IMR-90 (cell line): ENCODE results near the gene ST6GALNAC3. TPM values are rescaled to one million over a fixed set of nuclear protein-coding genes. Genes with fewer than 3 reads are reported as not detected.

Experiments used
- ATAC-seq: fragments of 200-7000 bp; cut with Tn5 transposase; 2 replicates; pipeline ENCODE4 v1.9.1; 2020; ENCODE audit warnings: low read depth, mild to moderate bottlenecking, moderate library complexity
- BruUV-seq: library from RNA; stranded (reverse); fragments of 400-500 nt; replicated peaks from 2 replicates; lab custom pipeline; 2021; lab: Mats Ljungman, UMichigan
- CTCF ChIA-PET: fragments of 300-600 bp; formaldehyde crosslinking; extraction: SDS; loops from one replicate; lab custom pipeline; 2021; ENCODE audit warnings: antibody characterized with exemption; lab: Yijun Ruan, JAX
- POLR2A ChIA-PET: fragments of 300-600 bp; sonication (Branson Sonifier 250); formaldehyde crosslinking; loops from one replicate; lab custom pipeline; 2022; ENCODE audit warnings: antibody characterized with exemption; ENCODE audit not compliant: unreplicated experiment; lab: Charles Lee
- DNase-seq: peaks from one replicate; pipeline ENCODE4 v3.0.0; 2013
- H2AFZ ChIP-seq: replicated peaks from 2 replicates; pipeline ENCODE3; 2013; ENCODE audit warnings: low read length, mild to moderate bottlenecking; ENCODE audit not compliant: poor library complexity
- H2AK5ac ChIP-seq: 2 replicates; pipeline ENCODE4 v1.6.1; 2013; ENCODE audit warnings: low read depth, low read length, inconsistent platforms
- H2AK9ac ChIP-seq: replicated peaks from 2 replicates; pipeline ENCODE3; 2013; ENCODE audit warnings: mild to moderate bottlenecking, low read depth, low read length, moderate library complexity; ENCODE audit not compliant: poor library complexity
- H2BK120ac ChIP-seq: 2 replicates; pipeline ENCODE4 v1.6.1; 2013; ENCODE audit warnings: low read depth, low read length, inconsistent platforms
- H2BK15ac ChIP-seq: 3 replicates; pipeline ENCODE4 v1.6.1; 2013; ENCODE audit warnings: low read depth, low read length, inconsistent platforms
- H2BK20ac ChIP-seq: 2 replicates; pipeline ENCODE4 v1.6.1; 2013; ENCODE audit warnings: low read depth, mild to moderate bottlenecking, inconsistent platforms, low read length, moderate library complexity
- H2BK5ac ChIP-seq: 2 replicates; pipeline ENCODE4 v1.6.1; 2013; ENCODE audit warnings: mild to moderate bottlenecking, low read depth, low read length, inconsistent platforms; ENCODE audit not compliant: poor library complexity, severe bottlenecking
- H3K14ac ChIP-seq: replicated peaks from 2 replicates; pipeline ENCODE4 v1.6.1; 2013; ENCODE audit warnings: low read depth, low read length, inconsistent platforms
- H3K18ac ChIP-seq: 2 replicates; pipeline ENCODE4 v1.6.1; 2013; ENCODE audit warnings: low read depth, low read length, control low read depth
- H3K23ac ChIP-seq: 2 replicates; pipeline ENCODE4 v1.6.1; 2013; ENCODE audit warnings: low read depth, low read length, inconsistent platforms
- H3K27ac ChIP-seq: 2 replicates; pipeline ENCODE4 v1.5.1; 2013; ENCODE audit warnings: mild to moderate bottlenecking, control low read depth, low read length; ENCODE audit not compliant: insufficient read depth
- H3K27me3 ChIP-seq: 2 replicates; pipeline ENCODE4 v1.6.1; 2013; ENCODE audit warnings: low read length; ENCODE audit not compliant: control insufficient read depth, insufficient read depth
- H3K36me3 ChIP-seq: 2 replicates; pipeline ENCODE4 v1.6.1; 2013; ENCODE audit warnings: low read length, mixed read lengths; ENCODE audit not compliant: control insufficient read depth, insufficient read depth
- H3K4ac ChIP-seq: 2 replicates; pipeline ENCODE4 v1.6.1; 2013; ENCODE audit warnings: low read depth, low read length, inconsistent platforms
- H3K4me1 ChIP-seq: 2 replicates; pipeline ENCODE4 v1.6.1; 2013; ENCODE audit warnings: low read length, mixed read lengths; ENCODE audit not compliant: control insufficient read depth, insufficient read depth
- H3K4me2 ChIP-seq: 2 replicates; pipeline ENCODE4 v1.6.1; 2013; ENCODE audit warnings: low read depth, mild to moderate bottlenecking, control low read depth, low read length, moderate library complexity
- H3K4me3 ChIP-seq: 2 replicates; pipeline ENCODE4 v1.5.1; 2013; ENCODE audit warnings: low read depth, mild to moderate bottlenecking, control low read depth, low read length, moderate library complexity; ENCODE audit not compliant: insufficient read depth
- H3K56ac ChIP-seq: 2 replicates; pipeline ENCODE4 v1.6.1; 2013; ENCODE audit warnings: low read length, inconsistent platforms; ENCODE audit not compliant: insufficient read depth; ENCODE audit errors: extremely low read depth
- H3K79me1 ChIP-seq, 2 experiments: 2 replicates each; pipeline ENCODE4 v1.6.1; 2013; ENCODE audit warnings: low read length in 2 of 2, inconsistent platforms in 1 of 2, low read depth in 1 of 2
- H3K9ac ChIP-seq: 2 replicates; pipeline ENCODE4 v1.6.1; 2013; ENCODE audit warnings: low read depth, low read length, control low read depth
- H3K9me1 ChIP-seq: 2 replicates; pipeline ENCODE4 v1.6.1; 2013; ENCODE audit warnings: low read length, inconsistent platforms; ENCODE audit not compliant: insufficient read depth
- H3K9me3 ChIP-seq: 2 replicates; pipeline ENCODE4 v1.6.1; 2013; ENCODE audit warnings: low read length; ENCODE audit not compliant: control insufficient read depth, insufficient read depth
- H4K20me1 ChIP-seq: 2 replicates; pipeline ENCODE4 v1.6.1; 2013; ENCODE audit warnings: low read length, inconsistent platforms; ENCODE audit not compliant: insufficient read depth
- H4K5ac ChIP-seq: 2 replicates; pipeline ENCODE4 v1.6.1; 2013; ENCODE audit warnings: mild to moderate bottlenecking, low read depth, low read length, control low read depth
- H4K8ac ChIP-seq, 2 experiments: 2 replicates each; pipeline ENCODE4 v1.6.1; 2013; ENCODE audit warnings: low read depth in 2 of 2, low read length in 2 of 2, control low read depth in 1 of 2, inconsistent platforms in 1 of 2
- H4K91ac ChIP-seq: 2 replicates; pipeline ENCODE4 v1.6.1; 2013; ENCODE audit warnings: low read depth, low read length, inconsistent platforms; ENCODE audit not compliant: insufficient read depth
- CEBPB ChIP-seq: IDR thresholded peaks from 2 replicates; pipeline ENCODE4 v1.6.1; 2012; ENCODE audit warnings: low read depth, low read length, improper control_type of control experiment
- CTCF ChIP-seq: conservative IDR thresholded peaks from 2 replicates; pipeline ENCODE4 v1.5.1; 2012; ENCODE audit warnings: mild to moderate bottlenecking, low read depth, low read length, improper control_type of control experiment
- FOS ChIP-seq: fragments of 150-350 bp; IDR thresholded peaks from 2 replicates; pipeline ENCODE4 v1.6.1; 2016; ENCODE audit warnings: low read depth, low read length
- MXI1 ChIP-seq: IDR thresholded peaks from 2 replicates; pipeline ENCODE4 v1.6.1; 2012; ENCODE audit warnings: low read depth, mild to moderate bottlenecking, low read length, moderate library complexity, borderline replicate concordance
- NFE2L2 ChIP-seq: fragments of 150-350 bp; IDR thresholded peaks from 2 replicates; pipeline ENCODE4 v1.6.1; 2016; ENCODE audit warnings: low read depth, mild to moderate bottlenecking, low read length
- POLR2A ChIP-seq: IDR thresholded peaks from 2 replicates; pipeline ENCODE4 v1.6.1; 2012; ENCODE audit warnings: mild to moderate bottlenecking, low read depth, low read length
- RFX5 ChIP-seq: IDR thresholded peaks from 2 replicates; pipeline ENCODE4 v1.8.0; 2012; ENCODE audit warnings: low read depth, mild to moderate bottlenecking, low read length, moderate library complexity
- SMC3 ChIP-seq: fragments of 150-350 bp; IDR thresholded peaks from 2 replicates; pipeline ENCODE4 v1.6.1; 2016; ENCODE audit warnings: low read depth, mild to moderate bottlenecking, antibody characterized with exemption, low read length, moderate library complexity
- WGBS, 2 experiments: methylation state at CpG; one replicate each; pipeline versions ENCODE4 v1.1.5 to v1.1.7; 2013; ENCODE audit warnings: missing lambda C conversion rate in 2 of 2; ENCODE audit not compliant: insufficient read length in 1 of 2; ENCODE audit errors: extremely low coverage in 2 of 2; 5-methylcytosine and 5-hydroxymethylcytosine counted together
- dilution Hi-C: fragments of 300-500 bp; cut with HindIII; formaldehyde crosslinking; loops from one replicate; pipeline ENCODE4 v1.14.3; 2018; ENCODE audit warnings: low sequenced_read_pairs; ENCODE audit not compliant: unreplicated experiment
- in situ Hi-C: fragments of 300-500 bp; cut with MboI; formaldehyde crosslinking; loops from 3 replicates; pipeline ENCODE4 v1.14.3; 2019; ENCODE audit warnings: low sequenced_read_pairs, inconsistent platforms, mixed read lengths
- intact Hi-C: fragments of 100-400 bp; cut with micrococcal nuclease; formaldehyde crosslinking; loops from 2 replicates; pipeline ENCODE4 v1.10.0; 2022
- polyA plus RNA-seq, 3 experiments: library from polyadenylated mRNA; depleted of rRNA; stranded (reverse); fragments of >200 nt; gene quantifications; 2 replicates each; pipeline ENCODE4 v1.2.3, GENCODE V29; 2012; ENCODE audit warnings: low replicate concordance in 1 of 3
- total RNA-seq: library from RNA; depleted of rRNA; stranded (reverse); fragments of >200 nt; gene quantifications from 2 replicates; pipeline ENCODE4 v1.2.3, GENCODE V29; 2012
- TF ChIP-seq, protein P1 (sequence below): fragments of 150-350 bp; IDR thresholded peaks from 2 replicates; pipeline ENCODE4 v1.6.1; 2017; ENCODE audit warnings: mild to moderate bottlenecking, antibody characterized with exemption, low read length, low read depth

ST6GALNAC3 gene
- total and polyA plus RNA-seq, 2 of the 4 experiments (the other 2 are of a cell fraction), result 0.65 to 1.3 TPM

- H3K14ac ChIP-seq, result no peak overlapping the region
- H4K20me1 ChIP-seq, result no peaks in the 10 kb centered on the region
- no peaks in the 10 kb centered on the region for H3K9me1 ChIP-seq
- CTCF ChIA-PET, result interaction anchor here (0.6 kb wide), 1 partner anchor 1902 kb away, joined by 3 read pairs; no protein-coding TSS in a partner anchor
- no peak overlapping the region for H2BK5ac ChIP-seq
- H3K23ac ChIP-seq, result no peak overlapping the region
- no peaks in the 10 kb centered on the region for H3K36me3 ChIP-seq
- no peak overlapping the region for H2BK20ac ChIP-seq
- no peaks in the 10 kb centered on the region for H3K27me3 ChIP-seq
- no peaks in the 10 kb centered on the region for H3K79me1 ChIP-seq
- ATAC-seq (no peak), DNase-seq (no peak)
- intact Hi-C loops, result loop anchor here (5.0 kb wide), 1 partner anchor 477 kb away; no protein-coding TSS in a partner anchor
- TF ChIP-seq CEBPB (no peak), POLR2A (no peak), NFE2L2 (no peak), CTCF (no peak), RFX5 (no peak), MXI1 (no peak), SMC3 (no peak), FOS (no peak)
- TF ChIP-seq, protein P1, sequence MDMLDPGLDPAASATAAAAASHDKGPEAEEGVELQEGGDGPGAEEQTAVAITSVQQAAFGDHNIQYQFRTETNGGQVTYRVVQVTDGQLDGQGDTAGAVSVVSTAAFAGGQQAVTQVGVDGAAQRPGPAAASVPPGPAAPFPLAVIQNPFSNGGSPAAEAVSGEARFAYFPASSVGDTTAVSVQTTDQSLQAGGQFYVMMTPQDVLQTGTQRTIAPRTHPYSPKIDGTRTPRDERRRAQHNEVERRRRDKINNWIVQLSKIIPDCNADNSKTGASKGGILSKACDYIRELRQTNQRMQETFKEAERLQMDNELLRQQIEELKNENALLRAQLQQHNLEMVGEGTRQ, result no peak
- no peak overlapping the region for H3K4me3 ChIP-seq
- H2BK120ac ChIP-seq, result no peak overlapping the region
- in situ Hi-C loops, result no loop called here
- H4K5ac ChIP-seq, result no peak overlapping the region
- H2AFZ ChIP-seq, result no peak overlapping the region
- H3K9ac ChIP-seq, result no peak overlapping the region
- POLR2A ChIA-PET, result interaction anchor here (0.5 kb wide), 1 partner anchor 179 kb away, joined by 3 read pairs; no protein-coding TSS in a partner anchor
- H2AK9ac ChIP-seq, result no peak overlapping the region
- H4K8ac ChIP-seq, result no peak overlapping the region
- no peak overlapping the region for H3K56ac ChIP-seq
- no peak overlapping the region for H3K18ac ChIP-seq
- no peak overlapping the region for H3K4ac ChIP-seq
- H3K4me2 ChIP-seq, result no peak overlapping the region
- no peak overlapping the region for H4K91ac ChIP-seq
- H3K27ac ChIP-seq, result no peak overlapping the region
- dilution Hi-C loops, result no loop called here
- H3K4me1 ChIP-seq, result no peaks in the 10 kb centered on the region
- H2BK15ac ChIP-seq, result no peak overlapping the region
- no peaks in the 10 kb centered on the region for H3K9me3 ChIP-seq
- WGBS, 2 experiments, result no CpG with 5 or more reads among the region's 2 CpGs
- no TSS peak for BruUV-seq
- H2AK5ac ChIP-seq, result no peak overlapping the region
Observed at GRCh38 chr1:76170513-76170912, 96.0 kb downstream of the ST6GALNAC3 start.
